ENCODE results near the gene EEFSEC. TPM values are rescaled to one million over a fixed set of nuclear protein-coding genes. Genes with fewer than 3 reads are reported as not detected.

The EEFSEC gene
- total RNA-seq, 1 donor from 2014 or later, result 22.0 TPM

- Mint-ChIP-seq H3K27ac (no peak overlapping the region), H3K9me3 (no peaks in the 10 kb centered on the region), H3K27me3 (ENCODE audit: low read depth) (no peaks in the 10 kb centered on the region), H3K4me1 (ENCODE audit: low read depth) (no peaks in the 10 kb centered on the region), H3K4me3 (ENCODE audit: low read depth) (no peak overlapping the region), H3K36me3 (ENCODE audit: low read depth) (no peaks in the 10 kb centered on the region)
- intact Hi-C loops (cut with micrococcal nuclease), result no loop called here
- DNase-seq (ENCODE audit: low spot score), result no peak
Observed at GRCh38 chr3:128415773-128416577, 262.7 kb downstream of the EEFSEC start.

- Mint-ChIP-seq H3K4me3 (ENCODE audit: low read depth) (no peak overlapping the region), H3K36me3 (ENCODE audit: low read depth) (no peaks in the 10 kb centered on the region), H3K27ac (no peak overlapping the region), H3K4me1 (ENCODE audit: low read depth) (no peaks in the 10 kb centered on the region), H3K9me3 (no peaks in the 10 kb centered on the region), H3K27me3 (ENCODE audit: low read depth) (no peaks in the 10 kb centered on the region)
- intact Hi-C loops (cut with micrococcal nuclease), result no loop called here
- DNase-seq (ENCODE audit: low spot score), result no peak
Observed at GRCh38 chr3:128416578-128417211, 263.4 kb downstream of the EEFSEC start.

GRCh38 chr3:128418900-128419299, 265.6 kb downstream of the EEFSEC start:
- no peak for DNase-seq (ENCODE audit: low spot score)
- no peak overlapping the region for H3K27ac Mint-ChIP-seq
- H3K36me3 Mint-ChIP-seq (ENCODE audit: low read depth), result no peaks in the 10 kb centered on the region
- no peak overlapping the region for H3K4me3 Mint-ChIP-seq (ENCODE audit: low read depth)
- H3K4me1 Mint-ChIP-seq (ENCODE audit: low read depth), result no peaks in the 10 kb centered on the region
- intact Hi-C loops (cut with micrococcal nuclease), result no loop called here
- peaks cover 3% of the 10 kb centered on the region for H3K27me3 Mint-ChIP-seq (ENCODE audit: low read depth)
- no peaks in the 10 kb centered on the region for H3K9me3 Mint-ChIP-seq

GRCh38 chr3:128419311-128419710, 266.0 kb downstream of the EEFSEC start:
- no peaks in the 10 kb centered on the region for H3K4me1 Mint-ChIP-seq (ENCODE audit: low read depth)
- intact Hi-C loops (cut with micrococcal nuclease), result no loop called here
- H3K4me3 Mint-ChIP-seq (ENCODE audit: low read depth), result no peak overlapping the region
- no peak for DNase-seq (ENCODE audit: low spot score)
- H3K9me3 Mint-ChIP-seq, result no peaks in the 10 kb centered on the region
- no peaks in the 10 kb centered on the region for H3K36me3 Mint-ChIP-seq (ENCODE audit: low read depth)
- no peak overlapping the region for H3K27ac Mint-ChIP-seq
- peaks cover 3% of the 10 kb centered on the region for H3K27me3 Mint-ChIP-seq (ENCODE audit: low read depth)

GRCh38 chr3:128420289-128420688, 267.0 kb downstream of the EEFSEC start:
- H3K36me3 Mint-ChIP-seq (ENCODE audit: low read depth), result no peaks in the 10 kb centered on the region
- intact Hi-C loops (cut with micrococcal nuclease), result no loop called here
- H3K27me3 Mint-ChIP-seq (ENCODE audit: low read depth), result peaks cover 3% of the 10 kb centered on the region
- no peak overlapping the region for H3K27ac Mint-ChIP-seq
- H3K4me3 Mint-ChIP-seq (ENCODE audit: low read depth), result no peak overlapping the region
- H3K9me3 Mint-ChIP-seq, result no peaks in the 10 kb centered on the region
- no peak for DNase-seq (ENCODE audit: low spot score)
- no peaks in the 10 kb centered on the region for H3K4me1 Mint-ChIP-seq (ENCODE audit: low read depth)

GRCh38 chr3:128420720-128421438, 267.6 kb downstream of the EEFSEC start:
- DNase-seq (ENCODE audit: low spot score), result no peak
- Mint-ChIP-seq H3K9me3 (no peaks in the 10 kb centered on the region), H3K27ac (no peak overlapping the region), H3K4me3 (ENCODE audit: low read depth) (no peak overlapping the region), H3K36me3 (ENCODE audit: low read depth) (no peaks in the 10 kb centered on the region), H3K27me3 (ENCODE audit: low read depth) (peaks cover 3% of the 10 kb centered on the region), H3K4me1 (ENCODE audit: low read depth) (no peaks in the 10 kb centered on the region)
- intact Hi-C loops (cut with micrococcal nuclease), result no loop called here

- H3K4me1 Mint-ChIP-seq (ENCODE audit: low read depth), result no peaks in the 10 kb centered on the region
- H3K27me3 Mint-ChIP-seq (ENCODE audit: low read depth), result peaks cover 3% of the 10 kb centered on the region
- no peaks in the 10 kb centered on the region for H3K36me3 Mint-ChIP-seq (ENCODE audit: low read depth)
- no peaks in the 10 kb centered on the region for H3K9me3 Mint-ChIP-seq
- no peak for DNase-seq (ENCODE audit: low spot score)
- intact Hi-C loops (cut with micrococcal nuclease), result no loop called here
- no peak overlapping the region for H3K27ac Mint-ChIP-seq
- H3K4me3 Mint-ChIP-seq (ENCODE audit: low read depth), result no peak overlapping the region
Observed at GRCh38 chr3:128421439-128421836, 268.2 kb downstream of the EEFSEC start.

- H3K36me3 Mint-ChIP-seq (ENCODE audit: low read depth), result no peaks in the 10 kb centered on the region
- no peak overlapping the region for H3K27ac Mint-ChIP-seq
- H3K4me3 Mint-ChIP-seq (ENCODE audit: low read depth), result no peak overlapping the region
- intact Hi-C loops (cut with micrococcal nuclease), result no loop called here
- DNase-seq (ENCODE audit: low spot score), result no peak
- peaks cover 3% of the 10 kb centered on the region for H3K27me3 Mint-ChIP-seq (ENCODE audit: low read depth)
- H3K4me1 Mint-ChIP-seq (ENCODE audit: low read depth), result no peaks in the 10 kb centered on the region
- no peaks in the 10 kb centered on the region for H3K9me3 Mint-ChIP-seq
Observed at GRCh38 chr3:128421966-128422365, 268.7 kb downstream of the EEFSEC start.

GRCh38 chr3:128422762-128423524, 269.7 kb downstream of the EEFSEC start:
- no peak for DNase-seq (ENCODE audit: low spot score)
- H3K4me3 Mint-ChIP-seq (ENCODE audit: low read depth), result no peak overlapping the region
- peaks cover 6% of the 10 kb centered on the region for H3K27me3 Mint-ChIP-seq (ENCODE audit: low read depth)
- no peaks in the 10 kb centered on the region for H3K36me3 Mint-ChIP-seq (ENCODE audit: low read depth)
- H3K4me1 Mint-ChIP-seq (ENCODE audit: low read depth), result no peaks in the 10 kb centered on the region
- no peak overlapping the region for H3K27ac Mint-ChIP-seq
- H3K9me3 Mint-ChIP-seq, result no peaks in the 10 kb centered on the region
- intact Hi-C loops (cut with micrococcal nuclease), result no loop called here

- Mint-ChIP-seq H3K27me3 (ENCODE audit: low read depth) (peaks cover 11% of the 10 kb centered on the region), H3K36me3 (ENCODE audit: low read depth) (no peaks in the 10 kb centered on the region), H3K4me1 (ENCODE audit: low read depth) (no peaks in the 10 kb centered on the region), H3K27ac (no peak overlapping the region), H3K4me3 (ENCODE audit: low read depth) (no peak overlapping the region), H3K9me3 (no peaks in the 10 kb centered on the region)
- DNase-seq (ENCODE audit: low spot score), result no peak
- intact Hi-C loops (cut with micrococcal nuclease), result no loop called here
Observed at GRCh38 chr3:128423525-128424147, 270.4 kb downstream of the EEFSEC start.

GRCh38 chr3:128424508-128425069, 271.3 kb downstream of the EEFSEC start:
- Mint-ChIP-seq H3K9me3 (no peaks in the 10 kb centered on the region), H3K27ac (no peak overlapping the region), H3K27me3 (ENCODE audit: low read depth) (peaks cover 11% of the 10 kb centered on the region), H3K4me3 (ENCODE audit: low read depth) (no peak overlapping the region), H3K36me3 (ENCODE audit: low read depth) (no peaks in the 10 kb centered on the region), H3K4me1 (ENCODE audit: low read depth) (no peaks in the 10 kb centered on the region)
- intact Hi-C loops (cut with micrococcal nuclease), result no loop called here
- no peak for DNase-seq (ENCODE audit: low spot score)
